GM12891 (cell line): ENCODE results near the gene COL4A2.

Experiments
- DNase-seq: peaks from one replicate; pipeline ENCODE4 v3.0.0; 2011; ENCODE audit warnings: low spot score; ENCODE audit not compliant: insufficient read length
- FAIRE-seq: peaks from 2 replicates; lab custom pipeline; 2011; peaks lifted over from hg19 to GRCh38; lab: Jason Lieb, UNC
- PAX5 ChIP-seq: IDR thresholded peaks from 2 replicates; pipeline ENCODE4 v1.6.1; 2011; ENCODE audit warnings: low read length, moderate library complexity, mild to moderate bottlenecking; ENCODE audit not compliant: insufficient read depth, severe bottlenecking
- POLR2A ChIP-seq: IDR thresholded peaks from 2 replicates; pipeline ENCODE4 v1.6.1; 2011; ENCODE audit warnings: low read depth, low read length, control low read depth
- POLR2AphosphoS5 ChIP-seq: IDR thresholded peaks from 2 replicates; pipeline ENCODE4 v1.6.1; 2011; ENCODE audit warnings: low read depth, low read length, control low read depth
- POU2F2 ChIP-seq: IDR thresholded peaks from 2 replicates; pipeline ENCODE4 v1.6.1; 2011; ENCODE audit warnings: low read depth, mild to moderate bottlenecking, control low read depth, low read length, moderate library complexity
- SPI1 ChIP-seq: IDR thresholded peaks from 2 replicates; pipeline ENCODE4 v1.6.1; 2011; ENCODE audit warnings: low read depth, low read length, control low read depth
- TAF1 ChIP-seq: IDR thresholded peaks from 2 replicates; pipeline ENCODE4 v1.6.1; 2011; ENCODE audit warnings: low read depth, low read length, control low read depth

Gene COL4A2

DNA sequence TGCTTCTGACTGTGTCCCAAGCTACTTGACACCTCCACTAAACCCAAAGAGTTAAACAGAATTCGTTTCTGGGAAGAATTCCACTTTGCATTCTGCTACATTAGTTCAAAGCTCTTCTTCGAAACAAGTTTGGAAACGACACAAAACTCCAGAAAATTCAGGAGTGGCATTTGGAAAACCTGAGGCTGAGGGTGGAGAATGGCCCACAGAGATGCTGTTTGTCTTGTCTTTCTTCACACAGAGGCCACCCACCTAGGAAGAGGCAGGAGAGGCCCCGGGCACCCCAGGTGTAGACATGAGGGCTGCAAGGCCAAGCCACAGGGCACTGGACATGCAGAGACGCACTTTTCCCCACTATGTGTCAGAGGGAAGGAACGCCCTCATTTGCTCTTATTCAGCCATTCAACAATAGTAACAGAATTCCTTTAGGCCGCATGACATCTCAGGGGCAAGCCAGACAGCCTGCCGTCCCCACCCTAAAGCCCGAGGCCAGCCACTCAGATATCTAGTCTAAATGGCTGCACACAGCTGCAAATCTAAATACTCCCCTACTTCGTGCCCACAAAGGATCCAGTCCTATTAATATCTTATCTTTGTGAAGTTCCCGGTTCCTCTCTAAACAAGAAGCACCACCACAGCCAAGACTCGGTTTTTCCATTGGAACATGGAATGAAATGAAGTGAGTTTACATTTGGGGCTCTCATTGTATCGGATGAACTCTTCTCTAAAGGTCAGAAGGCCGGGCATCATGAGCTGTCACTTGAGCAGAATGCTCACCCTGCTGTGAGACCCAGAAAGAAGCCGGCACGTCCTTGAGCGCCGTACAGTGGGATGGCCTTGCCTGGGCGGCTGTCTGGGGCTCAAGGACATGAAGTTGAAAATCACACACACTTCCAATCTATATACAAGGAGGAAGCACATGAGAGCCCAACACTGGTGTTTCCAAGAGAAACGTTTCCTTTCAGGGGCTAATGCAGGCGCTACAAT lies 20.0 kb upstream of the COL4A2 start:
- DNase-seq (no peak), FAIRE-seq (no peak)
- TF ChIP-seq POLR2A (no peak), POLR2AphosphoS5 (no peak), PAX5 (no peak), POU2F2 (no peak), SPI1 (no peak), TAF1 (no peak)

DNA sequence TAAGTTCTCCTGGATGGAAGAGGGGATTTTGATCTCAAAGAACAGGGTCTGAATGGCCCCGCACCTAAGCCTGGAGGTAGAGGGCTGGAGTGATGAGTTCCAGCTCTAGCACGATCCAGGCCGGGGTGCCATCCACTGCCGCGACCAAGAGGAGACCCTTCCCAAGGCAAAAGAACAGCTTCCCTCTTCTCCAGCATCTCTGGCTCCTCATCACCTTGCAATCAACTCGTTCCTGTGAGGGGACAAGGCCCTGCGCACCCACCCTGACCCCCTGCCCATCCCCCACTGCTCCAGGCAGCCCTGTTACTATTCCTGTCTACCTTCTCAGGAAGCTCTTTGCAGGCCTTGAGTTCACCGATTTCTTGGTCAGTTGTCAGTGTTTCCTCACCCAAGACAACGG lies 17.9 kb upstream of the COL4A2 start:
- no peak for FAIRE-seq
- no peak for DNase-seq
- TF ChIP-seq PAX5 (no peak), POU2F2 (no peak), POLR2A (no peak), TAF1 (no peak), POLR2AphosphoS5 (no peak), SPI1 (no peak)

DNA sequence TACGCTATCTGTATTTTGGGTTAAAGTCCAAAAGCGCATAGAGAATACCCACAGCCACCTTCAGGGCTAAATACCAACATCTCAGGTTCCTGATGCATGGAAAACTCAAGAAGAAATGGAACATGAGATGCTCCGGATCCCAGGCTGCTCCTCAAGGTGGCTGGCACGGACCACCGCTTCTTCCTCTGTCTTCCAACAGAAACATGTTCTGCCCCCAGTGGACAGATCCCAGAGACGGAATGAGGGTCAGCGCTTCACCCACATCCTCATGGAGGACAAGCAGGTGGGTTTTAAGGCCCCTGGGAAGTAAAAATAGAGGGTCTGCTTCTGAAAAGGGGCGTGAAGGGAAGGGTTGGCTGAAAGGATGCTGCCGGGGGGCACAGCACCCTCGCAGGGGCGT lies 17.4 kb upstream of the COL4A2 start:
- DNase-seq (no peak), FAIRE-seq (no peak)
- TF ChIP-seq POLR2A: no peak
- no peak for TF ChIP-seq TAF1
- TF ChIP-seq POLR2AphosphoS5: no peak
- no peak for TF ChIP-seq SPI1
- TF ChIP-seq PAX5: no peak
- TF ChIP-seq POU2F2: no peak

GRCh38 chr13:110290153-110290552 lies 16.9 kb upstream of the COL4A2 start:
- TF ChIP-seq POLR2AphosphoS5: no peak
- TF ChIP-seq POU2F2: no peak
- TF ChIP-seq TAF1: no peak
- TF ChIP-seq PAX5: no peak
- TF ChIP-seq SPI1: no peak
- no peak for TF ChIP-seq POLR2A
- no peak for DNase-seq
- FAIRE-seq: no peak

DNA sequence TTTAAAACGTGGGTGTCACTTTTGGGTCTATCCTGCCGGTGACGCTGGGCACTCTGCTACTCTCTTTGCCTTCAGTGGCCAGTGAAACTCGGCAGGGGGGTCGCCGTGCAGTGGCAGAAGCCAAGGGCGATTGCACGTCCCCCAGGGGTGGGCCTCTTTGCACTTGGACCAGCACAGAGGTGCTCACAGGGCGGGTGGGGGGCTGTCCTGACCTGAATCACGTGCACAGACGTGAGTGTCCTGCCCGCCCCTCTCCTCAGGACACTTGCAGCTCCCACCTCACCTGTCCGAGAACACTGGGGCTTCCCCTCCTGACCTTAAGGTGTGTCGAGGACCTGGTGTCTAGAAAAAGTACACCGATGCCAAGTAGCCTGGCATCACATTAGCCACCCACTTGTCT lies 16.3 kb upstream of the COL4A2 start:
- DNase-seq (no peak), FAIRE-seq (no peak)
- TF ChIP-seq POLR2AphosphoS5: no peak
- TF ChIP-seq PAX5: no peak
- no peak for TF ChIP-seq POU2F2
- no peak for TF ChIP-seq TAF1
- TF ChIP-seq POLR2A: no peak
- TF ChIP-seq SPI1: no peak

GRCh38 chr13:110291286-110291685 lies 15.8 kb upstream of the COL4A2 start:
- DNase-seq (no peak), FAIRE-seq (no peak)
- TF ChIP-seq POLR2AphosphoS5: no peak
- TF ChIP-seq POU2F2: no peak
- no peak for TF ChIP-seq POLR2A
- TF ChIP-seq PAX5: no peak
- TF ChIP-seq SPI1: no peak
- no peak for TF ChIP-seq TAF1

DNA sequence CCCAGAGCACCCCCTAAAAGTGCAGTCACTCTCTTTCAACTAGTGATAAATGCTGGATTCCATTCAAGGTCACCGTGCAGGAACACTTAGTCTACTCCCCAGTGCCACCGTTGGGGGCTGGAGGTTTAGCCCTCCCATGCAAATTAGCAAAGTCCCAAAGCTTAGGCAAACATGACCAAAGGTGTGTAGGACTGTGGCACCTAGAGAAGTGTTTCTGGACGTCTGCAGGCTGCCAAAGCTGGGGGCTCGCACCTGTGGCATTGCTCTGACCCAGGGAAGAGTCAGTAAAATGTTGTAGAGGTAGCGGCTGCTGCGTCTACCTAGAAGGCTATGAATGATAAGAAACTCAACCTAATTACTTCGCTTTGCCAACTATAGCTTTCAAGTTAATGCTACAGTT lies 14.0 kb upstream of the COL4A2 start:
- no peak for TF ChIP-seq TAF1
- FAIRE-seq (no peak), DNase-seq (no peak)

- FAIRE-seq (no peak), DNase-seq (no peak)
- no peak for TF ChIP-seq TAF1
- no peak for TF ChIP-seq PAX5
- TF ChIP-seq POU2F2: no peak
- no peak for TF ChIP-seq SPI1
- no peak for TF ChIP-seq POLR2A
- no peak for TF ChIP-seq POLR2AphosphoS5
Measured at GRCh38 chr13:110293649-110294048, 13.4 kb upstream of the COL4A2 start.

DNA sequence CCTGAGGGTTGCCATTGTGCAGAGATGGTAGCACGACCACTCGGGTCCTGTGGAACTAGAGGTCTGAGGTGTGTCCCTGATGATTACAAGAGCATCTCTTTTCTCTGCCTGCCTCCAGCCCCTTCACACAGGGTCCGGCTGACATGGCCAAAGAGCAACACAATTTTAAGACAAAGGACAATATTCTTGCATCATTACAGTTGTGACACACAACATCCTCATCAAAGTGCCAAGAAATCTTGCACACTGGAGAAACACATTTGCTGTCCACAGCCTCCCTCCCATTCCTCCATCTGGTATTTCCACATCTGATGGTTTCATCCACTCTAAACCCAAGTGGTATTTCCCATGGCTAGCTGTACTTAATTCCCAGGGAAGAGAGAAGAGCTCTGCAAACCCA lies 12.9 kb upstream of the COL4A2 start:
- no peak for FAIRE-seq
- TF ChIP-seq POLR2AphosphoS5 (no peak), PAX5 (no peak), SPI1 (no peak), TAF1 (no peak), POLR2A (no peak), POU2F2 (no peak)
- DNase-seq: no peak

GRCh38 chr13:110294622-110295021 lies 12.5 kb upstream of the COL4A2 start:
- FAIRE-seq (no peak), DNase-seq (no peak)

More at GRCh38 chr13:110294622-110295021, 12.5 kb upstream of the COL4A2 start:
- TF ChIP-seq PAX5: no peak
- no peak for TF ChIP-seq TAF1
- no peak for TF ChIP-seq SPI1
- no peak for TF ChIP-seq POLR2A
- no peak for TF ChIP-seq POLR2AphosphoS5
- no peak for TF ChIP-seq POU2F2
